Smooth muscle cell (in vitro differentiated cells): ENCODE data around the gene ENDOV. TPM values are rescaled to one million over a fixed set of nuclear protein-coding genes. Genes with fewer than 3 reads are reported as not detected.

Source experiments
- DNase-seq: peaks from one replicate; lab custom pipeline; 2025; ENCODE audit not compliant: unreplicated experiment; lab: John Stamatoyannopoulos, UW
- H2AFZ ChIP-seq: fragments of 200-600 bp; sonication (generic); 2 replicates; pipeline ENCODE4 v1.6.0; 2016; ENCODE audit warnings: antibody characterized with exemption, low read depth, mild to moderate bottlenecking
- H3F3A ChIP-seq: fragments of 200-600 bp; sonication (generic); 2 replicates; pipeline ENCODE4 v1.6.0; 2017; ENCODE audit warnings: antibody characterized with exemption, low read depth
- H3K27ac ChIP-seq: fragments of 200-600 bp; sonication (generic); 2 replicates; pipeline ENCODE4 v1.5.1; 2016; ENCODE audit warnings: low read depth, mild to moderate bottlenecking
- H3K27me3 ChIP-seq: fragments of 200-600 bp; sonication (generic); 2 replicates; pipeline ENCODE4 v1.6.1; 2016; ENCODE audit warnings: low read depth, mild to moderate bottlenecking
- H3K36me3 ChIP-seq: fragments of 200-600 bp; sonication (generic); 2 replicates; pipeline ENCODE4 v1.5.1; 2016; ENCODE audit warnings: low read depth
- H3K4me1 ChIP-seq: fragments of 200-600 bp; sonication (generic); 2 replicates; pipeline ENCODE4 v1.5.1; 2016; ENCODE audit warnings: low read depth
- H3K4me2 ChIP-seq: fragments of 200-600 bp; sonication (generic); 2 replicates; pipeline ENCODE4 v1.6.0; 2016; ENCODE audit warnings: mild to moderate bottlenecking
- H3K4me3 ChIP-seq: fragments of 200-600 bp; sonication (generic); 2 replicates; pipeline ENCODE4 v1.5.1; 2016; ENCODE audit warnings: mild to moderate bottlenecking
- H3K79me2 ChIP-seq: fragments of 200-600 bp; sonication (generic); 2 replicates; pipeline ENCODE4 v1.6.0; 2016; ENCODE audit warnings: low read depth, mild to moderate bottlenecking
- H3K9ac ChIP-seq: fragments of 200-600 bp; sonication (generic); 2 replicates; pipeline ENCODE4 v1.6.0; 2016; ENCODE audit warnings: low read depth
- H3K9me3 ChIP-seq: fragments of 200-600 bp; sonication (generic); replicated peaks from 2 replicates; pipeline ENCODE4 v1.5.1; 2016; ENCODE audit warnings: low read depth
- H4K20me1 ChIP-seq: fragments of 200-600 bp; sonication (generic); 2 replicates; pipeline ENCODE4 v1.6.0; 2016; ENCODE audit warnings: low read depth
- whole genome bisulfite sequencing: methylation state at CpG from one replicate; pipeline ENCODE4 v1.1.7; 2016; ENCODE audit warnings: low lambda C conversion rate; 5-methylcytosine and 5-hydroxymethylcytosine counted together
- polyA plus RNA-seq: library from polyadenylated mRNA; unstranded; fragments of >200 nt; fragmentation: Nextera tagmentation; extraction: Ambion mirVana; gene quantifications from 2 replicates; pipeline ENCODE4 v1.2.1, GENCODE V29; 2016
- total RNA-seq: library from RNA; depleted of rRNA; stranded (reverse); fragments of >200 nt; gene quantifications from 2 replicates; pipeline ENCODE4 v1.2.3, GENCODE V29; 2014
- TF ChIP-seq, protein P1 (sequence below): fragments of 200-600 bp; sonication (generic); IDR thresholded peaks from 2 replicates; pipeline ENCODE4 v1.5.1; 2017; ENCODE audit warnings: borderline replicate concordance, mild to moderate bottlenecking, antibody characterized with exemption; ENCODE audit not compliant: insufficient read depth, poor library complexity, severe bottlenecking

The ENDOV gene
- total and polyA plus RNA-seq, 2 experiments from 2014 or later = 31.6 to 59.7 TPM

DNA sequence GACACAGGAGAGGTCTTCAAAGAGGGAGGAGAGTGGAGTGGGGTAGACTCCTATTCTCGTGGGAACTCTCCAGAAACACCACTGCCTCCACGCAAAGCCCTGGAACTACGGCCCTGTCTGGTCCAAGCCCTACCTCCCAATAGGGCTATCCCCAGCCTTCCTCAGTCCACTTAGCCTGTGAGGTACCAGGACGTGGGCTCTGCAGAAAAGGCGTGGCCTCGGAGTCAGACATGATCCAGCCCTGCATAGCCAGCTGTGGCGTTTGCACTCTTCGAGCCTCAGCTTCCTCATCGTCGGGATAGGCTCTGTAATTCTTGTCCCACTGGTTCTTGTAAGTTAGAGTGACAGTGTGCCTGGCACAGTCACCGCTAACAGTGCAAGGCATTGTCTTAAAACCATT is 13.8 kb downstream of the ENDOV start:
- no peak overlapping the region for H3K9ac ChIP-seq
- no peaks in the 10 kb centered on the region for H3K79me2 ChIP-seq
- no peaks in the 10 kb centered on the region for H3K4me1 ChIP-seq
- peaks cover 3% of the 10 kb centered on the region for H4K20me1 ChIP-seq
- H2AFZ ChIP-seq = no peak overlapping the region
- no peak overlapping the region for H3K4me3 ChIP-seq
- no peak overlapping the region for H3K4me2 ChIP-seq
- H3K27me3 ChIP-seq = no peaks in the 10 kb centered on the region
- TF ChIP-seq, protein P1, sequence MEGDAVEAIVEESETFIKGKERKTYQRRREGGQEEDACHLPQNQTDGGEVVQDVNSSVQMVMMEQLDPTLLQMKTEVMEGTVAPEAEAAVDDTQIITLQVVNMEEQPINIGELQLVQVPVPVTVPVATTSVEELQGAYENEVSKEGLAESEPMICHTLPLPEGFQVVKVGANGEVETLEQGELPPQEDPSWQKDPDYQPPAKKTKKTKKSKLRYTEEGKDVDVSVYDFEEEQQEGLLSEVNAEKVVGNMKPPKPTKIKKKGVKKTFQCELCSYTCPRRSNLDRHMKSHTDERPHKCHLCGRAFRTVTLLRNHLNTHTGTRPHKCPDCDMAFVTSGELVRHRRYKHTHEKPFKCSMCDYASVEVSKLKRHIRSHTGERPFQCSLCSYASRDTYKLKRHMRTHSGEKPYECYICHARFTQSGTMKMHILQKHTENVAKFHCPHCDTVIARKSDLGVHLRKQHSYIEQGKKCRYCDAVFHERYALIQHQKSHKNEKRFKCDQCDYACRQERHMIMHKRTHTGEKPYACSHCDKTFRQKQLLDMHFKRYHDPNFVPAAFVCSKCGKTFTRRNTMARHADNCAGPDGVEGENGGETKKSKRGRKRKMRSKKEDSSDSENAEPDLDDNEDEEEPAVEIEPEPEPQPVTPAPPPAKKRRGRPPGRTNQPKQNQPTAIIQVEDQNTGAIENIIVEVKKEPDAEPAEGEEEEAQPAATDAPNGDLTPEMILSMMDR = no peak
- 91% methylated on average over 11 of the region's 11 CpGs for WGBS
- no peak for DNase-seq
- no peaks in the 10 kb centered on the region for H3K36me3 ChIP-seq
- no peaks in the 10 kb centered on the region for H3K9me3 ChIP-seq
- no peaks in the 10 kb centered on the region for H3F3A ChIP-seq
- no peak overlapping the region for H3K27ac ChIP-seq

GRCh38 chr17:80429356-80430275 is 14.6 kb downstream of the ENDOV start:
- no peaks in the 10 kb centered on the region for H3F3A ChIP-seq
- no peak overlapping the region for H3K27ac ChIP-seq
- no peaks in the 10 kb centered on the region for H3K4me1 ChIP-seq
- TF ChIP-seq, protein P1 = no peak
- WGBS = 96% methylated on average over 32 of the region's 33 CpGs
- no peak for DNase-seq
- no peak overlapping the region for H2AFZ ChIP-seq
- no peaks in the 10 kb centered on the region for H3K9me3 ChIP-seq
- H3K9ac ChIP-seq = no peak overlapping the region
- no peaks in the 10 kb centered on the region for H3K36me3 ChIP-seq
- H4K20me1 ChIP-seq = peaks cover 3% of the 10 kb centered on the region
- H3K79me2 ChIP-seq = no peaks in the 10 kb centered on the region
- H3K4me3 ChIP-seq = no peak overlapping the region
- H3K27me3 ChIP-seq = no peaks in the 10 kb centered on the region
- H3K4me2 ChIP-seq = no peak overlapping the region

DNA sequence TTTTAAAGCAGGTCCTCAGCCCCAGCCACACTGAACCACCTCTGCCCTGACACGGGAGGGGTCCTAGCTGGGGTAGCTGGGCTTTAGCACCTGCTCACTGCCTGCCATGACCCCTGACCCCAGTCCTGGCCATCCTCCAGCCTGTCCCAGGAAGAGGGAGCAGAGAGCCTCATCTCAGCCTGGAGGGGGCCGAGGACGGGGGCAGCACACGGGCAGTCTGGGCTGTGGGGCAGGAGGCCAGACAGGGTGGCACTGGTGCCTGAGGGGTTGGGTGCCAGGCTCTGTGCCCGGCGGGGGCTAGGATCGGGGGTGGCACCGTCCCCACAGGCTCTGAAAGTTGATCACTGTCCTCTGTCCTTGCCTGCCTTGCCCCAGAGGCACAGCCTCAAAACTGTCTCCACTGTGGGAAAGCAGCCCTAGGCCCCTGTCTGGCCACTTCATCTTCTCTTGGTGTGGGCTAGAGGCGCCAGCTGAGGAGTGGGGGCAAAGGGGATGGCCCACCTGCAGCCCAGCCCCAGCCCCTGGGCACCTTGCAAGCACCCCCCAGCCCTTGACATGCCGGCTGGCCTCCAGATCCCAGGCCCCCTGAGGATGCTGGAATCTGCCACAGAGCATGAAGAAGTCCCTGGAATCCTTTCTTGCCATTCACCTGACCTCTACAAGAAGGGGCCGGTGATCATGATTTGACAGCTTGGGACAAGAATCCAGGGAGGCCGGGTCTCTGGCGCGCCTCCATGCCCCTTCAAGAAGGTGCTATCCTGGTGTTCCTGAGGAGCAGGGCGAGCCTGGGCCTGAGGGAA is 15.7 kb downstream of the ENDOV start:
- no peak overlapping the region for H3K9ac ChIP-seq
- H3K36me3 ChIP-seq = no peaks in the 10 kb centered on the region
- no peak overlapping the region for H2AFZ ChIP-seq
- H3K27me3 ChIP-seq = no peaks in the 10 kb centered on the region
- H3K9me3 ChIP-seq = no peaks in the 10 kb centered on the region
- no peak overlapping the region for H3K27ac ChIP-seq
- H3K4me1 ChIP-seq = no peaks in the 10 kb centered on the region
- TF ChIP-seq, protein P1 = no peak
- H3K79me2 ChIP-seq = no peaks in the 10 kb centered on the region
- DNase-seq = no peak
- no peak overlapping the region for H3K4me2 ChIP-seq
- no peak overlapping the region for H3K4me3 ChIP-seq
- peaks cover 3% of the 10 kb centered on the region for H4K20me1 ChIP-seq
- H3F3A ChIP-seq = no peaks in the 10 kb centered on the region
- 86% methylated on average over 15 of the region's 15 CpGs for WGBS
